ENCODE results near the gene ZNF432.
"Not testable (repeated sequence)": the region's sequence is repeated elsewhere in the genome, so short reads cannot be mapped to it uniquely, and the experiment has no call there.

ZNF432 gene

DNA sequence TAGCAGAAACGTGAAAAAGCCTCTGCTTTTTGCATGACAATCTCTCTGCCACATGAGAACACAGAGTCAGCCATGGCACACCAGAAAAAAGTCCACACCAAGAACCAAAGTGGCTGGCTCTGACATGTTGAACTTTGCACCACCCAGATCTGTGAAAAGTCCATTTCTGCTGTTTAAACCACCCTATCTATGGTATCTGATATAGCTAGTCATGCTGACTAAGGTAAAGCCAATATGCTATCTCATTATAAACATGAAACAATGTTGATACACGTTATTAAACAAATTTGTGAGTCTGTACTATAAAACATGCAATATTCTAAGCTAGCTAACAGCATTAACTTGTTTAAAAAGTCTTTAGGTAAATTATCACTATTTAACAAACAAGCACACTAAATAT, 21.0 kb upstream of the ZNF432 start:
- Histone ChIP-seq H3F3A (ENCODE audit: insufficient read depth, low read length) (no peaks in the 10 kb centered on the region), H3K27me3 (ENCODE audit: insufficient read depth, low read length) (no peaks in the 10 kb centered on the region), H3K27ac (ENCODE audit: low read depth, low read length, poor library complexity, severe bottlenecking) (no peak overlapping the region), H3K9me3 (ENCODE audit: low read length) (peaks cover 36% of the 10 kb centered on the region), H3K9me2 (ENCODE audit: low read depth, low read length) (no peaks in the 10 kb centered on the region), H3K4me2 (ENCODE audit: low read length) (no peak overlapping the region), H3K79me2 (ENCODE audit: insufficient read depth, low read length) (no peaks in the 10 kb centered on the region), H3K36me3 (ENCODE audit: insufficient read depth, low read length) (no peaks in the 10 kb centered on the region), H3K4me3 (ENCODE audit: low read depth, low read length, poor library complexity, severe bottlenecking) (no peak overlapping the region), H2AFZ (ENCODE audit: low read length) (no peak overlapping the region), H4K20me1 (ENCODE audit: insufficient read depth, low read length) (no peaks in the 10 kb centered on the region), H3K4me1 (ENCODE audit: insufficient read depth, low read length, severe bottlenecking) (no peaks in the 10 kb centered on the region), H3K9ac (ENCODE audit: low read length) (no peak overlapping the region)
- TF ChIP-seq, protein P1, sequence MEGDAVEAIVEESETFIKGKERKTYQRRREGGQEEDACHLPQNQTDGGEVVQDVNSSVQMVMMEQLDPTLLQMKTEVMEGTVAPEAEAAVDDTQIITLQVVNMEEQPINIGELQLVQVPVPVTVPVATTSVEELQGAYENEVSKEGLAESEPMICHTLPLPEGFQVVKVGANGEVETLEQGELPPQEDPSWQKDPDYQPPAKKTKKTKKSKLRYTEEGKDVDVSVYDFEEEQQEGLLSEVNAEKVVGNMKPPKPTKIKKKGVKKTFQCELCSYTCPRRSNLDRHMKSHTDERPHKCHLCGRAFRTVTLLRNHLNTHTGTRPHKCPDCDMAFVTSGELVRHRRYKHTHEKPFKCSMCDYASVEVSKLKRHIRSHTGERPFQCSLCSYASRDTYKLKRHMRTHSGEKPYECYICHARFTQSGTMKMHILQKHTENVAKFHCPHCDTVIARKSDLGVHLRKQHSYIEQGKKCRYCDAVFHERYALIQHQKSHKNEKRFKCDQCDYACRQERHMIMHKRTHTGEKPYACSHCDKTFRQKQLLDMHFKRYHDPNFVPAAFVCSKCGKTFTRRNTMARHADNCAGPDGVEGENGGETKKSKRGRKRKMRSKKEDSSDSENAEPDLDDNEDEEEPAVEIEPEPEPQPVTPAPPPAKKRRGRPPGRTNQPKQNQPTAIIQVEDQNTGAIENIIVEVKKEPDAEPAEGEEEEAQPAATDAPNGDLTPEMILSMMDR (IDR thresholded peaks at IDR 0.05; ENCODE audit: low read length), result no peak
- no peak for TF ChIP-seq EZH2 (IDR thresholded peaks at IDR 0.05; ENCODE audit: borderline replicate concordance, low read length)

DNA sequence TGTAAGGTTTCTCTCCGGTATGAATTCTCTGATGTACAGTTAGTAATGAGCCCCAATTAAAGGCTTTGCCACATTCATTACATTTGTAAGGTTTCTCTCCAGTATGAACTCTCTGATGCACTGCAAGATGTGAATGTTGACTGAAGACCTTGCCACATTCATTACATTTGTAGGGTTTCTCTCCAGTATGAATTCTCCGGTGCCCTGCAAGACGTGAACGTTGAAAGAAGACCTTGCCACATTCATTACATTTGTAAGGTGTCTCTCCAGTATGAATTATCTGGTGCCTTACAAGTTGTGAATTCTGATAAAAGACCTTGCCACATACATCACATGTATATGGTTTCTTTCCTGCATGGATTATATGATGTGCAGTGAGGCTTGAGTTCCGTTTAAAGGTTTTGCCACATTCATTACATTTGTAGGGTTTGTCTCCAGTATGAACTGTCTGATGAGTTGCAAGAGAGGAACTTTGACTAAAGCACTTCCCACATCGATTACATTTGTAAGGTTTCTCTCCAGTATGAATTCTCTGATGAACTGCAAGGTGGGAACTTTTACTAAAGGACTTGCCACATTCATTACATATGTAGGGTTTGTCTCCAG, 17.7 kb upstream of the ZNF432 start:
- Histone ChIP-seq H3K4me2 (ENCODE audit: low read length) (no peak overlapping the region), H3K9me3 (ENCODE audit: low read length) (peaks cover 35% of the 10 kb centered on the region), H3K9me2 (ENCODE audit: low read depth, low read length) (no peaks in the 10 kb centered on the region), H3K79me2 (ENCODE audit: insufficient read depth, low read length) (no peaks in the 10 kb centered on the region), H4K20me1 (ENCODE audit: insufficient read depth, low read length) (no peaks in the 10 kb centered on the region), H3K27ac (ENCODE audit: low read depth, low read length, poor library complexity, severe bottlenecking) (no peak overlapping the region), H2AFZ (ENCODE audit: low read length) (no peak overlapping the region), H3K36me3 (ENCODE audit: insufficient read depth, low read length) (no peaks in the 10 kb centered on the region), H3K4me3 (ENCODE audit: low read depth, low read length, poor library complexity, severe bottlenecking) (no peak overlapping the region), H3K9ac (ENCODE audit: low read length) (no peak overlapping the region), H3K4me1 (ENCODE audit: insufficient read depth, low read length, severe bottlenecking) (no peaks in the 10 kb centered on the region), H3F3A (ENCODE audit: insufficient read depth, low read length) (no peaks in the 10 kb centered on the region), H3K27me3 (ENCODE audit: insufficient read depth, low read length) (no peaks in the 10 kb centered on the region)
- TF ChIP-seq, protein P1 (IDR thresholded peaks at IDR 0.05; ENCODE audit: low read length), result no peak
- TF ChIP-seq EZH2 (IDR thresholded peaks at IDR 0.05; ENCODE audit: borderline replicate concordance, low read length), result no peak

DNA sequence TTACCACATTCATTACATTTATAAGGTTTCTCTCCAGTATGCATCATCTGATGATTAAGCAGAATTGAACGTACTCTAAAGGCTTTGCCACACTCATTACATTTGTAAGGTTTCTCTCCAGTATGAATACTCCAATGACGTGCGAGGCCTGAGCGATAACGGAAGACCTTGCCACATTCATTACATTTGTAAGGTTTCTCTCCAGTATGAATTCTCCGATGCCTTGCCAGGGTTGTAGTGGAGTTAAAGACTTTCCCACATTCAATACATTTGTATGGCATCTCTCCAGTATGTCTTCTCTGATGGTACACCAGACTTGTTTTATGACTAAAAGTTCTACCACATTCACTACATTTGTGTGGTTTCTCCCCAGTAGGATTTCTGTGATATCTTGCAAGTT, 16.8 kb upstream of the ZNF432 start:
- Histone ChIP-seq H3K36me3 (ENCODE audit: insufficient read depth, low read length) (no peaks in the 10 kb centered on the region), H3K9ac (ENCODE audit: low read length) (no peak overlapping the region), H3K9me2 (ENCODE audit: low read depth, low read length) (no peaks in the 10 kb centered on the region), H3F3A (ENCODE audit: insufficient read depth, low read length) (no peaks in the 10 kb centered on the region), H3K4me2 (ENCODE audit: low read length) (no peak overlapping the region), H3K4me3 (ENCODE audit: low read depth, low read length, poor library complexity, severe bottlenecking) (no peak overlapping the region), H3K27ac (ENCODE audit: low read depth, low read length, poor library complexity, severe bottlenecking) (no peak overlapping the region), H2AFZ (ENCODE audit: low read length) (no peak overlapping the region), H3K4me1 (ENCODE audit: insufficient read depth, low read length, severe bottlenecking) (no peaks in the 10 kb centered on the region), H3K9me3 (ENCODE audit: low read length) (peaks cover 29% of the 10 kb centered on the region), H4K20me1 (ENCODE audit: insufficient read depth, low read length) (no peaks in the 10 kb centered on the region), H3K79me2 (ENCODE audit: insufficient read depth, low read length) (no peaks in the 10 kb centered on the region), H3K27me3 (ENCODE audit: insufficient read depth, low read length) (no peaks in the 10 kb centered on the region)
- TF ChIP-seq EZH2 (IDR thresholded peaks at IDR 0.05; ENCODE audit: borderline replicate concordance, low read length), result no peak
- TF ChIP-seq, protein P1 (IDR thresholded peaks at IDR 0.05; ENCODE audit: low read length), result no peak

DNA sequence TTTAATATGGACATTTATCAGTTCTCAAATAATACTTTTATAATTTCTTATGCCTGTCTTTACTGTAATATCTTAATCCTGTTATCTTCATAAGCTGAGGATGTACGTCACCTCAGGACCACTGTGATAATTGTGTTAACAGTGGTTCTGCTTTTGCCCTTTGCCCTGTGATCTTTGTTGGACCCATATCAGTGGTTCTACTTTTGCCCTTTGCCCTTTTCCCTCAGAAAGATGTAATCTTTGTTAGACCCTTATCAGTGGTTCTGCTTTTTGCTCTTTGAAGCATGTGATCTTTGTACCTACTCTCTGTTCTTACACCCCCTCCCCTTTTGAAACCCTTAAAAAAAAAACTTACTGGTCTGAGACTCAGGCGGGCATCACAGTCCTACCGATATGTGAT, 7.8 kb upstream of the ZNF432 start:
- not testable (repeated sequence) for H2AFZ ChIP-seq (ENCODE audit: low read length); H3F3A ChIP-seq (ENCODE audit: insufficient read depth, low read length); H3K4me1 ChIP-seq (ENCODE audit: insufficient read depth, low read length, severe bottlenecking); H3K4me3 ChIP-seq (ENCODE audit: low read depth, low read length, poor library complexity, severe bottlenecking); H3K4me2 ChIP-seq (ENCODE audit: low read length); H3K79me2 ChIP-seq (ENCODE audit: insufficient read depth, low read length); H3K9me2 ChIP-seq (ENCODE audit: low read depth, low read length); H3K9me3 ChIP-seq (ENCODE audit: low read length); H3K27me3 ChIP-seq (ENCODE audit: insufficient read depth, low read length); H3K36me3 ChIP-seq (ENCODE audit: insufficient read depth, low read length); H3K9ac ChIP-seq (ENCODE audit: low read length); H3K27ac ChIP-seq (ENCODE audit: low read depth, low read length, poor library complexity, severe bottlenecking); H4K20me1 ChIP-seq (ENCODE audit: insufficient read depth, low read length)

DNA sequence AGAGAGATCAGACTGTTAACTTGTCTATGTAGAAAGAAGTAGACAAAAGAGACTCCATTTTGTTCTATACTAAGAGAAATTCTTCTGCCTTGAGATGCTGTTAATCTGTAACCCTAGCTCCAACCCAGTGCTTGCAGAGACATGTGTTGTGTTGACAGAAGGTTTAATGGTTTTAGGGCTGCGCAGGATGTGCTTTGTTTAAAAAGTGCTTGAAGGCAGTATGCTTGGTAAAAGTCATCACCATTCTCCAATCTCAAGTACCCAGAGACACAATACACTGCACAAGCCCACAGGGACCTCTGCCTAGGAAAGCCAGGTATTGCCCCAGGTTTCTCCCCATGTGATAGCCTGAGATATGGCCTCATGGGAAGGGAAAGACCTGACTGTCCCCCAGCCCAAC, 3.1 kb upstream of the ZNF432 start:
- not testable (repeated sequence) for H4K20me1 ChIP-seq (ENCODE audit: insufficient read depth, low read length); H3K9me2 ChIP-seq (ENCODE audit: low read depth, low read length); H3K36me3 ChIP-seq (ENCODE audit: insufficient read depth, low read length); H3F3A ChIP-seq (ENCODE audit: insufficient read depth, low read length); H3K27ac ChIP-seq (ENCODE audit: low read depth, low read length, poor library complexity, severe bottlenecking); H3K4me2 ChIP-seq (ENCODE audit: low read length); H3K27me3 ChIP-seq (ENCODE audit: insufficient read depth, low read length); H3K4me3 ChIP-seq (ENCODE audit: low read depth, low read length, poor library complexity, severe bottlenecking); H3K9ac ChIP-seq (ENCODE audit: low read length); H2AFZ ChIP-seq (ENCODE audit: low read length); H3K79me2 ChIP-seq (ENCODE audit: insufficient read depth, low read length)
- Histone ChIP-seq H3K4me1 (ENCODE audit: insufficient read depth, low read length, severe bottlenecking) (peaks cover 13% of the 10 kb centered on the region), H3K9me3 (ENCODE audit: low read length) (peaks cover 13% of the 10 kb centered on the region)
